Transverse colon (tissue), 4 donors: Measurements from ENCODE around the gene KRTAP10-2. TPM values are rescaled to one million over a fixed set of nuclear protein-coding genes. Genes with fewer than 3 reads are reported as not detected.

ENCODE experiments used
- DNase-seq: peaks from one replicate; pipeline ENCODE4 v3.0.0-alpha.2; 2019
- H3K27ac ChIP-seq, 4 donors: fragments of 200-600 bp; sonication (generic); 2 replicates each; pipeline ENCODE4 v1.5.1; 2016 to 2018; ENCODE audit warnings: inconsistent platforms in 4 of 4
- H3K27me3 ChIP-seq: fragments of 200-600 bp; sonication (generic); 2 replicates; pipeline ENCODE4 v1.5.1; 2017; ENCODE audit warnings: inconsistent platforms
- H3K36me3 ChIP-seq, 4 donors: fragments of 200-600 bp; sonication (generic); 2 replicates each; pipeline ENCODE4 v1.5.1; 2017 to 2019; ENCODE audit warnings: inconsistent platforms in 4 of 4
- H3K4me1 ChIP-seq, 4 donors: fragments of 200-600 bp; sonication (generic); 2 replicates each; pipeline ENCODE4 v1.5.1; 2017 to 2020; ENCODE audit warnings: inconsistent platforms in 4 of 4
- H3K4me3 ChIP-seq, 4 donors: fragments of 200-600 bp; sonication (generic); 1 replicate in 1 of 4; 2 replicates in 3 of 4; pipeline versions ENCODE4 v1.5.1 to v1.6.1; 2017 to 2019; ENCODE audit warnings: inconsistent platforms in 4 of 4
- H3K9me3 ChIP-seq, 2 donors: fragments of 200-600 bp; sonication (generic); 2 replicates each; pipeline ENCODE4 v1.5.1; 2017 to 2019; ENCODE audit warnings: inconsistent platforms in 2 of 2
- CTCF ChIP-seq, 5 experiments: fragments of 200-600 bp in 3 of 5; fragments of 450-650 bp in 2 of 5; sonication (generic) in 3 of 5; IDR thresholded peaks; 1 replicate in 2 of 5; 2 replicates in 3 of 5; pipeline ENCODE4 v1.5.1; 2016 to 2017; ENCODE audit warnings: antibody characterized with exemption in 5 of 5, inconsistent platforms in 3 of 5, mild to moderate bottlenecking in 2 of 5, moderate library complexity in 1 of 5
- EP300 ChIP-seq: sonication (generic); formaldehyde crosslinking; IDR thresholded peaks from one replicate; pipeline ENCODE4 v1.6.1; 2017; ENCODE audit warnings: antibody characterized with exemption, low read depth
- POLR2A ChIP-seq: fragments of 450-650 bp; IDR thresholded peaks from one replicate; pipeline ENCODE4 v1.6.1; 2016; ENCODE audit warnings: antibody characterized with exemption, mild to moderate bottlenecking, moderate library complexity
- POLR2AphosphoS5 ChIP-seq, 3 donors: sonication (generic); formaldehyde crosslinking; IDR thresholded peaks; one replicate each; pipeline ENCODE4 v1.6.1; 2016; ENCODE audit warnings: antibody characterized with exemption in 3 of 3
- WGBS, 2 donors: methylation state at CpG; one replicate each; pipeline ENCODE4 v1.1.5; 2018; ENCODE audit warnings: low coverage in 1 of 2; 5-methylcytosine and 5-hydroxymethylcytosine counted together
- in situ Hi-C, 4 donors: fragments of 200-750 bp; cut with MboI; loops; one replicate each; pipeline versions ENCODE4 v1.15.0 to v1.15.1; 2017; ENCODE audit warnings: low sequenced_read_pairs in 3 of 4, low pct_ligation_motif_present in 1 of 4, low pct_unique_long_range_greater_than_20kb in 1 of 4
- intact Hi-C: fragments of 100-400 bp; cut with DNase I; formaldehyde crosslinking; loops from one replicate; pipeline ENCODE4 v1.15.1; 2023; ENCODE audit warnings: low total_unique reads
- total RNA-seq, 4 donors: library from RNA; depleted of rRNA; stranded (reverse); fragments of >200 nt; gene quantifications; one replicate each; pipeline ENCODE4 v1.1.0, GENCODE V29; 2016

Gene KRTAP10-2
- total RNA-seq, 4 donors from 2014 or later, result not detected

GRCh38 chr21:44568667-44569556 lies 17.6 kb upstream of the KRTAP10-2 start:
- Histone ChIP-seq H3K9me3 (no peaks in the 10 kb centered on the region), H3K4me1 (peaks cover 0 to 2% (median 0%) of the 10 kb centered on the region in 4 donors), H3K36me3 (no peaks in the 10 kb centered on the region), H3K27ac (no peak overlapping the region), H3K4me3 (no peak overlapping the region), H3K27me3 (peaks cover 2% of the 10 kb centered on the region)
- TF ChIP-seq POLR2A, result no peak
- no peak for TF ChIP-seq POLR2AphosphoS5 (IDR thresholded peaks at IDR 0.05)
- no peak for TF ChIP-seq EP300
- no peak for TF ChIP-seq CTCF (IDR thresholded peaks at IDR 0.05)
- WGBS, 2 donors, result 69 to 90% methylated on average over 10 to 27 of the region's 27 CpGs
- in situ Hi-C loops (no loop called here), intact Hi-C loops (no loop called here)
- no peak for DNase-seq

- Histone ChIP-seq H3K9me3 (no peaks in the 10 kb centered on the region), H3K27ac (no peak overlapping the region), H3K4me3 (no peak overlapping the region), H3K4me1 (no peaks in the 10 kb centered on the region), H3K36me3 (no peaks in the 10 kb centered on the region), H3K27me3 (peaks cover 6% of the 10 kb centered on the region)
- intact Hi-C loops, result no loop called here
- in situ Hi-C loops, result no loop called here
- WGBS, 2 donors, result 84% methylated on average over 11 of the region's 12 CpGs; no CpG with 5 or more reads in 1 of the 2 donors
- DNase-seq, result no peak
- TF ChIP-seq CTCF (IDR thresholded peaks at IDR 0.05) (no peak), POLR2AphosphoS5 (IDR thresholded peaks at IDR 0.05) (no peak), EP300 (no peak), POLR2A (no peak)
Observed at GRCh38 chr21:44568261-44568660, 17.0 kb upstream of the KRTAP10-2 start.

- 91% methylated on average over 18 of the region's 18 CpGs; no CpG with 5 or more reads in 1 of the 2 donors for WGBS, 2 donors
- Histone ChIP-seq H3K27ac (no peak overlapping the region), H3K27me3 (peaks cover 6% of the 10 kb centered on the region), H3K9me3 (no peaks in the 10 kb centered on the region), H3K36me3 (no peaks in the 10 kb centered on the region), H3K4me3 (no peak overlapping the region), H3K4me1 (no peaks in the 10 kb centered on the region)
- no peak for DNase-seq
- in situ Hi-C loops, result no loop called here
- TF ChIP-seq POLR2AphosphoS5 (IDR thresholded peaks at IDR 0.05) (no peak), EP300 (no peak), POLR2A (no peak), CTCF (IDR thresholded peaks at IDR 0.05) (no peak)
- intact Hi-C loops, result no loop called here
Observed at GRCh38 chr21:44567481-44568171, 16.3 kb upstream of the KRTAP10-2 start.

GRCh38 chr21:44566403-44566802 lies 15.1 kb upstream of the KRTAP10-2 start:
- in situ Hi-C loops, result no loop called here
- intact Hi-C loops, result no loop called here
- no peak for TF ChIP-seq EP300
- no peak for TF ChIP-seq CTCF (IDR thresholded peaks at IDR 0.05)
- no peak for TF ChIP-seq POLR2AphosphoS5 (IDR thresholded peaks at IDR 0.05)

More at GRCh38 chr21:44566403-44566802, 15.1 kb upstream of the KRTAP10-2 start:
- Histone ChIP-seq H3K27me3 (peaks cover 6% of the 10 kb centered on the region), H3K27ac (no peak overlapping the region), H3K9me3 (no peaks in the 10 kb centered on the region), H3K4me1 (no peaks in the 10 kb centered on the region), H3K4me3 (no peak overlapping the region), H3K36me3 (no peaks in the 10 kb centered on the region)
- no peak for DNase-seq
- 33 to 40% methylated on average over 1 of the region's 1 CpG for WGBS, 2 donors
